ENCODE data around the gene ANKZF1.

The ANKZF1 gene

GRCh38 chr2:219277703-219278654 is 48.4 kb downstream of the ANKZF1 start:
- TF ChIP-seq CTCF (IDR thresholded peaks at IDR 0.05; ENCODE audit: low read depth, low read length): peak; percentile 99
- peak; percentile 76 for DNase-seq (ENCODE audit: low read depth, low spot score)
- no peak overlapping the region for H3K4me3 ChIP-seq (ENCODE audit: low read depth, low read length)
- in situ Hi-C loops (cut with HindIII; ENCODE audit: low sequenced_read_pairs): no loop called here

GRCh38 chr2:219278655-219279150 is 49.1 kb downstream of the ANKZF1 start:
- H3K4me3 ChIP-seq (ENCODE audit: low read depth, low read length): peak overlapping the region; percentile 19
- in situ Hi-C loops (cut with HindIII; ENCODE audit: low sequenced_read_pairs): no loop called here
- DNase-seq (ENCODE audit: low read depth, low spot score): no peak
- no peak for TF ChIP-seq CTCF (IDR thresholded peaks at IDR 0.05; ENCODE audit: low read depth, low read length)

GRCh38 chr2:219279151-219279915 is 49.7 kb downstream of the ANKZF1 start, which contains the start of gene DNAJB2:
Gene DNAJB2 (plus strand): TSS chr2:219279366. CDS start chr2:219279834, 468 bp downstream.
- peak; percentile 27 for TF ChIP-seq CTCF (IDR thresholded peaks at IDR 0.05; ENCODE audit: low read depth, low read length)
- DNase-seq (ENCODE audit: low read depth, low spot score): peak; percentile 99
- peak within 1 kb of the TSS; percentile 63 for H3K4me3 ChIP-seq (ENCODE audit: low read depth, low read length)
- in situ Hi-C loops (cut with HindIII; ENCODE audit: low sequenced_read_pairs): no loop called here

- peak overlapping the region; percentile 63 for H3K4me3 ChIP-seq (ENCODE audit: low read depth, low read length)
- in situ Hi-C loops (cut with HindIII; ENCODE audit: low sequenced_read_pairs): no loop called here
- no peak for TF ChIP-seq CTCF (IDR thresholded peaks at IDR 0.05; ENCODE audit: low read depth, low read length)
- DNase-seq (ENCODE audit: low read depth, low spot score): no peak
Measured at GRCh38 chr2:219279916-219280516, 50.4 kb downstream of the ANKZF1 start.

- DNase-seq (ENCODE audit: low read depth, low spot score): no peak
- no peak for TF ChIP-seq CTCF (IDR thresholded peaks at IDR 0.05; ENCODE audit: low read depth, low read length)
- in situ Hi-C loops (cut with HindIII; ENCODE audit: low sequenced_read_pairs): no loop called here
- H3K4me3 ChIP-seq (ENCODE audit: low read depth, low read length): no peak overlapping the region
Measured at GRCh38 chr2:219280651-219281050, 51.0 kb downstream of the ANKZF1 start.

- no peak for DNase-seq (ENCODE audit: low read depth, low spot score)
- no peak for TF ChIP-seq CTCF (IDR thresholded peaks at IDR 0.05; ENCODE audit: low read depth, low read length)
- H3K4me3 ChIP-seq (ENCODE audit: low read depth, low read length): no peak overlapping the region
- in situ Hi-C loops (cut with HindIII; ENCODE audit: low sequenced_read_pairs): no loop called here
Measured at GRCh38 chr2:219281588-219281987, 52.0 kb downstream of the ANKZF1 start.

All from astrocyte of the spinal cord (primary cell).